HG02798 (cell line): ENCODE results near the gene CFL2.

Experiments
- ATAC-seq: cut with Tn5 transposase; IDR thresholded peaks from one replicate; pipeline ENCODE4 v1.9.1; 2021; ENCODE audit warnings: mild to moderate bottlenecking; ENCODE audit not compliant: unreplicated experiment, poor library complexity

CFL2 gene

GRCh38 chr14:34678306-34678705 lies 36.1 kb downstream of the CFL2 start:
- no peak for ATAC-seq

GRCh38 chr14:34676516-34677211 lies 37.7 kb downstream of the CFL2 start:
- ATAC-seq, result no peak

DNA sequence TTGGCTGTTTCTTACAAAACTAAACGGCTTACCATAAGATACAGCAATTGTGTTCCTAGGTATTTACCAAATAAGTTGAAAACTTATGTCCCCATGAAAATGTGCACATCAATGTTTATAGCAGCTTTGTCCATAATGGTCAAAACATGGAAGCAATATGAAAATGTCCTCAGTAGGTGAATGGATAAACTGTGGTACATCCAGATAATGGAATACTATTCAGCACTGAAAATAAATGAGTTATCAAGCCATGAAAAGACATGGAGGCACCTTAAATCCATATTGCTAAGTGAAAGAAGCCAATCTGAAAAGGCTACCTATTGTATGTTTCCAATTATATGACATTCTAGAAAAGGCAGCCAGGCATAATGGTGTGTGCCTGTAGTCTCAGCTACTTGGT lies 40.7 kb downstream of the CFL2 start:
- ATAC-seq, result no peak

DNA sequence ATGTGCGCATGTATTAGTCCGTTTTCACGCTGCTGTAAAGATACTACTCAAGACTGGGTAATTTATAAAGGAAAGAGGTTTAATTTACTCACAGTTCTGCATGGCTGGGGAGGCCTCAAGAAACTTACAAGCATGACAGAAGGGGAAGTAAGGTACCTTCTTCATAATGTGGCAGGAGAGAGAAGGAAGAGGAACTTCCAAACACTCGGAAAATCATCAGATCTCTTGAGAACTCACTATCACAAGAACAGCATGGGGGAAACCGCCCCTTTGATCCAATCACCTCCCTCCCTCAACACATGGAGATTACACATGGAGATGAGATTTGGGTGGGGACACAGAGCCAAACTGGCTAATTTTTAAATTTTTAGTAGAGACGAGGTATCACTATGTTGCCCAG lies 42.7 kb downstream of the CFL2 start:
- ATAC-seq, result no peak

GRCh38 chr14:34668111-34668510 lies 46.3 kb downstream of the CFL2 start:
- ATAC-seq, result no peak

GRCh38 chr14:34667007-34667406 lies 47.4 kb downstream of the CFL2 start:
- ATAC-seq, result no peak

DNA sequence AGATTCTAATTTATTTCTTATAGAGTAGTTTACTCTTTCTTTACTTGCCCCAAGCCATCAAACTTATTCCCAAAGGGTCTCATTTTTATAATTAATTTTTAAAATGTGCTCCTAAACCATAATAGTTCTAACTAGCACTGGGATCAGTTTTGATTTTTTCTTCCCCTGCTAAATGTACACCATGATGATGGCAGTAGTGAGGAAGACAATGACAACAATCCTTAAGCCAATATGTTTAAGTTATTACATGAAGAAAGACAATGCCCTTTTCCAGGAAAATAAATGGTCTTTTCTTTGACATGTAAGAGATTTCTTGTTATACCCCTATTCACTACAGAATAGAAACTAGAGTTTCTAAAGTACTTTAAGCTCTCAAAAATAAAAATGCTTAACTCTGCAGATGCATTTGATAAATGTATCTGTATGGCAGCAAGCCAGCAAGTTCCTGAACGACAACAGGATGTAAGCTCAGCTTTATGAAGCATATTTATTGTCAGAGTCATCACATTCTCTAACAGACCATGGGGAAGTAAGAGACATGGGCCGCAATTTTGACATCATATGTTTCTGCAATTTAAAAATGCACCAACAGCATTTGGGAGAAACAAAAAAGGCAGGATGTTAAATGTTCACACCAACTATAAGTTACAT lies 48.5 kb downstream of the CFL2 start:
- ATAC-seq, result no peak

GRCh38 chr14:34662561-34663088 lies 51.8 kb downstream of the CFL2 start:
- no peak for ATAC-seq

GRCh38 chr14:34660796-34661195 lies 53.6 kb downstream of the CFL2 start:
- no peak for ATAC-seq
